Upper lobe of right lung (tissue), 1 donor: ENCODE measurements around the gene GAREM2. TPM values are rescaled to one million over a fixed set of nuclear protein-coding genes. Genes with fewer than 3 reads are reported as not detected.

Source experiments
- ATAC-seq: fragments of 200-7000 bp; cut with Tn5 transposase; one replicate; pipeline ENCODE4 v1.9.1; 2020; ENCODE audit warnings: mild to moderate bottlenecking, moderate library complexity
- DNase-seq: peaks from one replicate; pipeline ENCODE4 v3.0.0-alpha.2; 2020
- H3K27ac ChIP-seq: fragments of 200-600 bp; one replicate; pipeline ENCODE4 v1.8.0; 2022
- H3K27me3 ChIP-seq: fragments of 200-600 bp; one replicate; pipeline ENCODE4 v1.8.0; 2022; ENCODE audit warnings: mild to moderate bottlenecking
- H3K36me3 ChIP-seq: fragments of 200-600 bp; one replicate; pipeline ENCODE4 v1.8.0; 2022
- H3K4me1 ChIP-seq: fragments of 200-600 bp; one replicate; pipeline ENCODE4 v1.8.0; 2022
- H3K4me3 ChIP-seq: fragments of 200-600 bp; one replicate; pipeline ENCODE4 v1.8.0; 2022; ENCODE audit warnings: mild to moderate bottlenecking
- H3K9me3 ChIP-seq: fragments of 200-600 bp; one replicate; pipeline ENCODE4 v1.8.0; 2022
- CTCF ChIP-seq: fragments of 200-600 bp; IDR thresholded peaks from one replicate; pipeline ENCODE4 v1.8.0; 2022; ENCODE audit warnings: antibody characterized with exemption
- intact Hi-C: fragments of 100-400 bp; cut with DNase I; formaldehyde crosslinking; loops from one replicate; pipeline ENCODE4 v1.11.0; 2022
- total RNA-seq: library from RNA; stranded (reverse); fragmentation: NEBNext Ultra II Directional; extraction: Animal tissue kit (Norgen Biotek cat#: 25700); gene quantifications from one replicate; pipeline ENCODE4 v1.2.1, GENCODE V29; 2021
- donor health status: DM: no; HTN: yes; CAD: no; lungs with severe emphysema.

The GAREM2 gene
- total RNA-seq, 1 donor from 2014 or later, result 1.9 TPM

GRCh38 chr2:26189751-26190150, 16.9 kb downstream of the GAREM2 start:
- no peaks in the 10 kb centered on the region for H3K9me3 ChIP-seq
- ATAC-seq, result no peak
- H3K4me3 ChIP-seq, result no peak overlapping the region
- intact Hi-C loops, result no loop called here
- no peak for DNase-seq
- peaks cover 45% of the 10 kb centered on the region for H3K36me3 ChIP-seq
- no peaks in the 10 kb centered on the region for H3K27me3 ChIP-seq
- no peak for TF ChIP-seq CTCF
- no peaks in the 10 kb centered on the region for H3K4me1 ChIP-seq
- no peak overlapping the region for H3K27ac ChIP-seq

- Histone ChIP-seq H3K4me3 (no peak overlapping the region), H3K36me3 (peaks cover 52% of the 10 kb centered on the region), H3K27ac (no peak overlapping the region), H3K9me3 (no peaks in the 10 kb centered on the region), H3K4me1 (no peaks in the 10 kb centered on the region), H3K27me3 (no peaks in the 10 kb centered on the region)
- DNase-seq (no peak), ATAC-seq (no peak)
- TF ChIP-seq CTCF, result no peak
- intact Hi-C loops, result no loop called here
Measured at GRCh38 chr2:26190369-26190768, 17.5 kb downstream of the GAREM2 start.

GRCh38 chr2:26191316-26192159, 18.6 kb downstream of the GAREM2 start:
- ATAC-seq (no peak), DNase-seq (no peak)
- intact Hi-C loops, result no loop called here
- no peaks in the 10 kb centered on the region for H3K27me3 ChIP-seq
- no peak overlapping the region for H3K27ac ChIP-seq
- no peaks in the 10 kb centered on the region for H3K9me3 ChIP-seq
- TF ChIP-seq CTCF, result no peak
- peaks cover 63% of the 10 kb centered on the region for H3K36me3 ChIP-seq
- no peak overlapping the region for H3K4me3 ChIP-seq
- H3K4me1 ChIP-seq, result no peaks in the 10 kb centered on the region

- Histone ChIP-seq H3K4me3 (no peak overlapping the region), H3K27ac (no peak overlapping the region), H3K27me3 (no peaks in the 10 kb centered on the region), H3K4me1 (no peaks in the 10 kb centered on the region), H3K9me3 (no peaks in the 10 kb centered on the region), H3K36me3 (peaks cover 85% of the 10 kb centered on the region)
- intact Hi-C loops, result no loop called here
- no peak for TF ChIP-seq CTCF
- DNase-seq, result no peak
- no peak for ATAC-seq
Measured at GRCh38 chr2:26193578-26194231, 20.8 kb downstream of the GAREM2 start.

GRCh38 chr2:26195040-26195984, 22.4 kb downstream of the GAREM2 start:
- no peak for DNase-seq
- Histone ChIP-seq H3K4me3 (no peak overlapping the region), H3K27me3 (no peaks in the 10 kb centered on the region), H3K27ac (no peak overlapping the region), H3K4me1 (no peaks in the 10 kb centered on the region), H3K36me3 (peaks cover 96% of the 10 kb centered on the region), H3K9me3 (no peaks in the 10 kb centered on the region)
- TF ChIP-seq CTCF, result no peak
- intact Hi-C loops, result no loop called here
- no peak for ATAC-seq
